ACC112 (cell line): ENCODE measurements around the gene FAM81A.
"Not testable (repeated sequence)": the region's sequence is repeated elsewhere in the genome, so short reads cannot be mapped to it uniquely, and the experiment has no call there.

ENCODE experiments used
- H2AFZ ChIP-seq: fragments of 200-600 bp; sonication (generic); one replicate; pipeline ENCODE4 v1.6.0; 2017; ENCODE audit warnings: antibody characterized with exemption, low read length; ENCODE audit not compliant: unreplicated experiment
- H3K27ac ChIP-seq: fragments of 200-600 bp; sonication (generic); 2 replicates; pipeline ENCODE4 v1.5.1; 2014; ENCODE audit warnings: low read depth, mild to moderate bottlenecking, antibody characterized with exemption, low read length, moderate library complexity
- H3K27me3 ChIP-seq: fragments of 200-600 bp; sonication (generic); 2 replicates; pipeline ENCODE4 v1.6.1; 2014; ENCODE audit warnings: mild to moderate bottlenecking, antibody characterized with exemption, low read length, moderate library complexity, mixed read lengths; ENCODE audit not compliant: insufficient read depth
- H3K36me3 ChIP-seq: fragments of 200-600 bp; sonication (generic); 2 replicates; pipeline ENCODE4 v1.6.1; 2016; ENCODE audit warnings: mild to moderate bottlenecking, antibody characterized with exemption, low read length, moderate library complexity, mixed read lengths; ENCODE audit not compliant: insufficient read depth
- H3K4me1 ChIP-seq: fragments of 200-600 bp; sonication (generic); one replicate; pipeline ENCODE4 v1.6.1; 2016; ENCODE audit warnings: low read length, mixed read lengths; ENCODE audit not compliant: insufficient read depth, unreplicated experiment, control insufficient read depth
- H3K4me3 ChIP-seq: fragments of 200-600 bp; sonication (generic); 2 replicates; pipeline ENCODE4 v1.5.1; 2014; ENCODE audit warnings: mild to moderate bottlenecking, low read depth, low read length
- H3K79me2 ChIP-seq: fragments of 200-600 bp; sonication (generic); one replicate; pipeline ENCODE4 v1.6.0; 2016; ENCODE audit warnings: low read length; ENCODE audit not compliant: control insufficient read depth, unreplicated experiment, insufficient read depth

The FAM81A gene

GRCh38 chr15:59446232-59446957 lies 8.4 kb downstream of the FAM81A start:
- Histone ChIP-seq H3K4me1 (no peaks in the 10 kb centered on the region), H3K79me2 (no peaks in the 10 kb centered on the region), H2AFZ (no peak overlapping the region), H3K36me3 (no peaks in the 10 kb centered on the region), H3K27me3 (no peaks in the 10 kb centered on the region), H3K27ac (no peak overlapping the region), H3K4me3 (no peak overlapping the region)

- Histone ChIP-seq H2AFZ (no peak overlapping the region), H3K4me3 (no peak overlapping the region), H3K27ac (no peak overlapping the region), H3K79me2 (no peaks in the 10 kb centered on the region), H3K4me1 (no peaks in the 10 kb centered on the region), H3K27me3 (no peaks in the 10 kb centered on the region), H3K36me3 (no peaks in the 10 kb centered on the region)
Observed at GRCh38 chr15:59447367-59447766, 9.4 kb downstream of the FAM81A start.

- no peak overlapping the region for H2AFZ ChIP-seq
- no peak overlapping the region for H3K4me3 ChIP-seq
- no peaks in the 10 kb centered on the region for H3K27me3 ChIP-seq
- no peaks in the 10 kb centered on the region for H3K36me3 ChIP-seq
- H3K79me2 ChIP-seq, result no peaks in the 10 kb centered on the region
- no peaks in the 10 kb centered on the region for H3K4me1 ChIP-seq
- H3K27ac ChIP-seq, result no peak overlapping the region
Observed at GRCh38 chr15:59448871-59449270, 10.9 kb downstream of the FAM81A start.

GRCh38 chr15:59453474-59454215 lies 15.7 kb downstream of the FAM81A start:
- Histone ChIP-seq H3K4me1 (no peaks in the 10 kb centered on the region), H3K36me3 (no peaks in the 10 kb centered on the region), H2AFZ (no peak overlapping the region), H3K27me3 (no peaks in the 10 kb centered on the region), H3K4me3 (no peak overlapping the region), H3K27ac (no peak overlapping the region), H3K79me2 (no peaks in the 10 kb centered on the region)

GRCh38 chr15:59456114-59456513 lies 18.1 kb downstream of the FAM81A start:
- Histone ChIP-seq H2AFZ (no peak overlapping the region), H3K4me3 (no peak overlapping the region), H3K36me3 (no peaks in the 10 kb centered on the region), H3K27ac (no peak overlapping the region), H3K79me2 (no peaks in the 10 kb centered on the region), H3K4me1 (no peaks in the 10 kb centered on the region), H3K27me3 (no peaks in the 10 kb centered on the region)

- H3K36me3 ChIP-seq, result no peaks in the 10 kb centered on the region
- no peak overlapping the region for H3K4me3 ChIP-seq
Observed at GRCh38 chr15:59457103-59457502, 19.1 kb downstream of the FAM81A start.

GRCh38 chr15:59461521-59461920 lies 23.5 kb downstream of the FAM81A start:
- H3K79me2 ChIP-seq, result no peaks in the 10 kb centered on the region
- H2AFZ ChIP-seq, result no peak overlapping the region
- H3K4me3 ChIP-seq, result no peak overlapping the region
- peaks cover 3% of the 10 kb centered on the region; the same call in 1 of the 2 replicates for H3K27me3 ChIP-seq
- H3K27ac ChIP-seq, result no peak overlapping the region
- H3K36me3 ChIP-seq, result no peaks in the 10 kb centered on the region
- no peaks in the 10 kb centered on the region for H3K4me1 ChIP-seq

More at GRCh38 chr15:59457103-59457502, 19.1 kb downstream of the FAM81A start:
- H3K79me2 ChIP-seq, result no peaks in the 10 kb centered on the region
- no peak overlapping the region for H2AFZ ChIP-seq
- H3K27me3 ChIP-seq, result no peaks in the 10 kb centered on the region; the same call in 1 of the 2 replicates
- H3K4me1 ChIP-seq, result no peaks in the 10 kb centered on the region
- H3K27ac ChIP-seq, result no peak overlapping the region

- Histone ChIP-seq H2AFZ (no peak overlapping the region), H3K27ac (no peak overlapping the region), H3K27me3 (no peaks in the 10 kb centered on the region), H3K4me3 (no peak overlapping the region), H3K4me1 (no peaks in the 10 kb centered on the region), H3K36me3 (no peaks in the 10 kb centered on the region), H3K79me2 (no peaks in the 10 kb centered on the region)
Observed at GRCh38 chr15:59473226-59473625, 35.2 kb downstream of the FAM81A start.

- not testable (repeated sequence) for H3K27me3 ChIP-seq, H3K4me1 ChIP-seq, H3K79me2 ChIP-seq, H2AFZ ChIP-seq, H3K36me3 ChIP-seq, H3K27ac ChIP-seq, H3K4me3 ChIP-seq
Observed at GRCh38 chr15:59475161-59475560, 37.2 kb downstream of the FAM81A start.

GRCh38 chr15:59484399-59484798 lies 46.4 kb downstream of the FAM81A start:
- Histone ChIP-seq H3K27me3 (no peaks in the 10 kb centered on the region), H3K4me1 (no peaks in the 10 kb centered on the region), H3K79me2 (no peaks in the 10 kb centered on the region), H3K27ac (no peak overlapping the region), H3K36me3 (no peaks in the 10 kb centered on the region), H3K4me3 (no peak overlapping the region), H2AFZ (no peak overlapping the region)

- Histone ChIP-seq H3K4me1 (no peaks in the 10 kb centered on the region), H3K79me2 (no peaks in the 10 kb centered on the region), H3K36me3 (no peaks in the 10 kb centered on the region), H3K27ac (no peak overlapping the region), H3K4me3 (no peak overlapping the region), H2AFZ (no peak overlapping the region), H3K27me3 (no peaks in the 10 kb centered on the region)
Observed at GRCh38 chr15:59485036-59485435, 47.0 kb downstream of the FAM81A start.
